IMR-90 (cell line): ENCODE data around the gene NRM. TPM values are rescaled to one million over a fixed set of nuclear protein-coding genes. Genes with fewer than 3 reads are reported as not detected.
A peak's percentile ranks its signal among the peaks of the same experiment; 100 is the strongest.

Source experiments
- ATAC-seq: fragments of 200-7000 bp; cut with Tn5 transposase; 2 replicates; pipeline ENCODE4 v1.9.1; 2020; ENCODE audit warnings: low read depth, mild to moderate bottlenecking, moderate library complexity
- BruUV-seq: library from RNA; stranded (reverse); fragments of 400-500 nt; replicated peaks from 2 replicates; lab custom pipeline; 2021; lab: Mats Ljungman, UMichigan
- CTCF ChIA-PET: fragments of 300-600 bp; formaldehyde crosslinking; extraction: SDS; loops from one replicate; lab custom pipeline; 2021; ENCODE audit warnings: antibody characterized with exemption; lab: Yijun Ruan, JAX
- POLR2A ChIA-PET: fragments of 300-600 bp; sonication (Branson Sonifier 250); formaldehyde crosslinking; loops from one replicate; lab custom pipeline; 2022; ENCODE audit warnings: antibody characterized with exemption; ENCODE audit not compliant: unreplicated experiment; lab: Charles Lee
- DNase-seq: peaks from one replicate; pipeline ENCODE4 v3.0.0; 2013
- H2AFZ ChIP-seq: replicated peaks from 2 replicates; pipeline ENCODE3; 2013; ENCODE audit warnings: low read length, mild to moderate bottlenecking; ENCODE audit not compliant: poor library complexity
- H2AK5ac ChIP-seq: 2 replicates; pipeline ENCODE4 v1.6.1; 2013; ENCODE audit warnings: low read depth, low read length, inconsistent platforms
- H2AK9ac ChIP-seq: replicated peaks from 2 replicates; pipeline ENCODE3; 2013; ENCODE audit warnings: mild to moderate bottlenecking, low read depth, low read length, moderate library complexity; ENCODE audit not compliant: poor library complexity
- H2BK120ac ChIP-seq: 2 replicates; pipeline ENCODE4 v1.6.1; 2013; ENCODE audit warnings: low read depth, low read length, inconsistent platforms
- H2BK15ac ChIP-seq: 3 replicates; pipeline ENCODE4 v1.6.1; 2013; ENCODE audit warnings: low read depth, low read length, inconsistent platforms
- H2BK20ac ChIP-seq: 2 replicates; pipeline ENCODE4 v1.6.1; 2013; ENCODE audit warnings: low read depth, mild to moderate bottlenecking, inconsistent platforms, low read length, moderate library complexity
- H2BK5ac ChIP-seq: 2 replicates; pipeline ENCODE4 v1.6.1; 2013; ENCODE audit warnings: mild to moderate bottlenecking, low read depth, low read length, inconsistent platforms; ENCODE audit not compliant: poor library complexity, severe bottlenecking
- H3K14ac ChIP-seq: replicated peaks from 2 replicates; pipeline ENCODE4 v1.6.1; 2013; ENCODE audit warnings: low read depth, low read length, inconsistent platforms
- H3K18ac ChIP-seq: 2 replicates; pipeline ENCODE4 v1.6.1; 2013; ENCODE audit warnings: low read depth, low read length, control low read depth
- H3K23ac ChIP-seq: 2 replicates; pipeline ENCODE4 v1.6.1; 2013; ENCODE audit warnings: low read depth, low read length, inconsistent platforms
- H3K27ac ChIP-seq: 2 replicates; pipeline ENCODE4 v1.5.1; 2013; ENCODE audit warnings: mild to moderate bottlenecking, control low read depth, low read length; ENCODE audit not compliant: insufficient read depth
- H3K27me3 ChIP-seq: 2 replicates; pipeline ENCODE4 v1.6.1; 2013; ENCODE audit warnings: low read length; ENCODE audit not compliant: control insufficient read depth, insufficient read depth
- H3K36me3 ChIP-seq: 2 replicates; pipeline ENCODE4 v1.6.1; 2013; ENCODE audit warnings: low read length, mixed read lengths; ENCODE audit not compliant: control insufficient read depth, insufficient read depth
- H3K4ac ChIP-seq: 2 replicates; pipeline ENCODE4 v1.6.1; 2013; ENCODE audit warnings: low read depth, low read length, inconsistent platforms
- H3K4me1 ChIP-seq: 2 replicates; pipeline ENCODE4 v1.6.1; 2013; ENCODE audit warnings: low read length, mixed read lengths; ENCODE audit not compliant: control insufficient read depth, insufficient read depth
- H3K4me2 ChIP-seq: 2 replicates; pipeline ENCODE4 v1.6.1; 2013; ENCODE audit warnings: low read depth, mild to moderate bottlenecking, control low read depth, low read length, moderate library complexity
- H3K4me3 ChIP-seq: 2 replicates; pipeline ENCODE4 v1.5.1; 2013; ENCODE audit warnings: low read depth, mild to moderate bottlenecking, control low read depth, low read length, moderate library complexity; ENCODE audit not compliant: insufficient read depth
- H3K56ac ChIP-seq: 2 replicates; pipeline ENCODE4 v1.6.1; 2013; ENCODE audit warnings: low read length, inconsistent platforms; ENCODE audit not compliant: insufficient read depth; ENCODE audit errors: extremely low read depth
- H3K79me1 ChIP-seq, 2 experiments: 2 replicates each; pipeline ENCODE4 v1.6.1; 2013; ENCODE audit warnings: low read length in 2 of 2, inconsistent platforms in 1 of 2, low read depth in 1 of 2
- H3K9ac ChIP-seq: 2 replicates; pipeline ENCODE4 v1.6.1; 2013; ENCODE audit warnings: low read depth, low read length, control low read depth
- H3K9me1 ChIP-seq: 2 replicates; pipeline ENCODE4 v1.6.1; 2013; ENCODE audit warnings: low read length, inconsistent platforms; ENCODE audit not compliant: insufficient read depth
- H3K9me3 ChIP-seq: 2 replicates; pipeline ENCODE4 v1.6.1; 2013; ENCODE audit warnings: low read length; ENCODE audit not compliant: control insufficient read depth, insufficient read depth
- H4K20me1 ChIP-seq: 2 replicates; pipeline ENCODE4 v1.6.1; 2013; ENCODE audit warnings: low read length, inconsistent platforms; ENCODE audit not compliant: insufficient read depth
- H4K5ac ChIP-seq: 2 replicates; pipeline ENCODE4 v1.6.1; 2013; ENCODE audit warnings: mild to moderate bottlenecking, low read depth, low read length, control low read depth
- H4K8ac ChIP-seq, 2 experiments: 2 replicates each; pipeline ENCODE4 v1.6.1; 2013; ENCODE audit warnings: low read depth in 2 of 2, low read length in 2 of 2, control low read depth in 1 of 2, inconsistent platforms in 1 of 2
- H4K91ac ChIP-seq: 2 replicates; pipeline ENCODE4 v1.6.1; 2013; ENCODE audit warnings: low read depth, low read length, inconsistent platforms; ENCODE audit not compliant: insufficient read depth
- CHD1 ChIP-seq: IDR thresholded peaks from 2 replicates; pipeline ENCODE4 v1.6.1; 2012; ENCODE audit warnings: low read depth, low read length, improper control_type of control experiment
- MAZ ChIP-seq: IDR thresholded peaks from 2 replicates; pipeline ENCODE4 v1.6.1; 2012; ENCODE audit warnings: low read depth, mild to moderate bottlenecking, low read length, improper control_type of control experiment, moderate library complexity, borderline replicate concordance
- RCOR1 ChIP-seq: IDR thresholded peaks from 2 replicates; pipeline ENCODE4 v1.6.1; 2012; ENCODE audit warnings: mild to moderate bottlenecking, low read length, improper control_type of control experiment; ENCODE audit not compliant: insufficient replicate concordance
- SMC3 ChIP-seq: fragments of 150-350 bp; IDR thresholded peaks from 2 replicates; pipeline ENCODE4 v1.6.1; 2016; ENCODE audit warnings: low read depth, mild to moderate bottlenecking, antibody characterized with exemption, low read length, moderate library complexity
- WGBS, 2 experiments: methylation state at CpG; one replicate each; pipeline versions ENCODE4 v1.1.5 to v1.1.7; 2013; ENCODE audit warnings: missing lambda C conversion rate in 2 of 2; ENCODE audit not compliant: insufficient read length in 1 of 2; ENCODE audit errors: extremely low coverage in 2 of 2; 5-methylcytosine and 5-hydroxymethylcytosine counted together
- dilution Hi-C: fragments of 300-500 bp; cut with HindIII; formaldehyde crosslinking; loops from one replicate; pipeline ENCODE4 v1.14.3; 2018; ENCODE audit warnings: low sequenced_read_pairs; ENCODE audit not compliant: unreplicated experiment
- in situ Hi-C: fragments of 300-500 bp; cut with MboI; formaldehyde crosslinking; loops from 3 replicates; pipeline ENCODE4 v1.14.3; 2019; ENCODE audit warnings: low sequenced_read_pairs, inconsistent platforms, mixed read lengths
- intact Hi-C: fragments of 100-400 bp; cut with micrococcal nuclease; formaldehyde crosslinking; loops from 2 replicates; pipeline ENCODE4 v1.10.0; 2022
- polyA plus RNA-seq, 3 experiments: library from polyadenylated mRNA; depleted of rRNA; stranded (reverse); fragments of >200 nt; gene quantifications; 2 replicates each; pipeline ENCODE4 v1.2.3, GENCODE V29; 2012; ENCODE audit warnings: low replicate concordance in 1 of 3
- total RNA-seq: library from RNA; depleted of rRNA; stranded (reverse); fragments of >200 nt; gene quantifications from 2 replicates; pipeline ENCODE4 v1.2.3, GENCODE V29; 2012
- TF ChIP-seq, protein P1 (sequence below): conservative IDR thresholded peaks from 2 replicates; pipeline ENCODE4 v1.5.1; 2012; ENCODE audit warnings: mild to moderate bottlenecking, low read depth, low read length, improper control_type of control experiment

The NRM gene
- total and polyA plus RNA-seq, 2 of the 4 experiments (the other 2 are of a cell fraction) = 2.2 to 27.0 TPM

DNA sequence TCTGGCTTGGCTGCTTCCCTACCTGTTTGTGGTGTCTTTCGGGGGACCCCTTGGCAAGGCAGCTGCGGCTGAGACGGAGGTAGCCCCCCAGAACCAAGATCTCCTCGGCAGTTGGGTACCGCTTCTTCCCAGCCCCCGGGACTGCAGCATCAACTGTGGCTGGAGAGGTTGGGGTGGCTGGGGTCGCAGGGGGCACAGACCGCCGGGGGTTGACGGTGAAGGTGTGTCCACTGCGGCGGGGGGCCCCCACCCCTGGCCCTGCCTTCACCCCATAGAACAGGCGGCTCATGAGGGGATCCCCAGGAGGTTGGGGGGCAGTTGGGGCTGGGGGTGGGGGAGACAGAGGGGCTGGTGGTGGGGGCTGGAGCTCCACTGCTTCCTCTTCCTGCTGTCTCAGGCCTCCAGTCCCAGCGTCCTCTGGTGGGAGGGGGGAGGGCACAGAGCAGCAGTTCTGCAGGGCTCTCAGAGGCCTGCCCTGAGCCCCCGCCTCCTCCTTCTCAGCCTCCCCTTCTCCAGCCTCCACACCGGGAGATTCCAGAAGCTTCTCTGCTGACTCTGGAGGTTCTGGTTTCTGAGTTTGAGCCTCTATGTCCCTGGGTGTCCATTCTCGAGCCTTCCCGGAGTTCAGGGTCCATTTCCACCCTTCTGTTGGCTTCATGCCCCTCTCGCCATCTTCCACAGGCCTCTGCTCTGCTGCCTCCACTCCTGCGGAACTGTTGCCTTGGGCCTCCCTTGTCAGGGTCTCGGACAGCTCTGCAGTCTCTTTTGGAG, 6.2 kb downstream of the NRM start:
- dilution Hi-C loops = no loop called here
- Histone ChIP-seq H4K5ac (peak overlapping the region; percentile 73), H3K9me3 (no peaks in the 10 kb centered on the region), H3K9me1 (peaks cover 8% of the 10 kb centered on the region), H3K27me3 (no peaks in the 10 kb centered on the region), H3K56ac (peak overlapping the region; percentile 100), H3K4me3 (peak overlapping the region; percentile 97), H2AK9ac (peak overlapping the region; percentile 100), H3K23ac (peak overlapping the region; percentile 100), H4K91ac (peak overlapping the region; percentile 99), H3K4me2 (peak overlapping the region; percentile 96), H2BK5ac (peak overlapping the region; percentile 98), H2BK20ac (0 out of 2 replicates have a peak overlapping the region, but pooled peaks have one; percentile 32), H3K4ac (peak overlapping the region; percentile 100), H3K14ac (peak overlapping the region; percentile 100), H3K9ac (peak overlapping the region; percentile 100), H3K18ac (peak overlapping the region; percentile 92), H3K79me1 (peaks cover 16 to 40% of the 10 kb centered on the region in 2 experiments; a peak in 3 of 4 replicates), H3K4me1 (peaks cover 24% of the 10 kb centered on the region), H4K20me1 (peaks cover 63% of the 10 kb centered on the region), H2BK120ac (peak overlapping the region; percentile 88), H4K8ac (peak overlapping the region; percentile 90 to 96), H2AFZ (no peak overlapping the region), H3K36me3 (peaks cover 40% of the 10 kb centered on the region), H2AK5ac (peak overlapping the region; percentile 100), H2BK15ac (peak overlapping the region; percentile 96; the same call in 2 of the 3 replicates), H3K27ac (peak overlapping the region; percentile 100)
- intact Hi-C loops = loop anchor here (5.0 kb wide), 1 partner anchor 403 kb away; no protein-coding TSS in a partner anchor
- ATAC-seq (no peak), DNase-seq (peak; percentile 44)
- in situ Hi-C loops = loop anchor here (5.0 kb wide), 1 partner anchor 38 kb away; the partner anchor contains the start of gene TUBB
- no peak for TF ChIP-seq CHD1
- no peak for TF ChIP-seq SMC3
- TF ChIP-seq MAZ = peak; percentile 51; the same call in 1 of the 2 replicates
- TF ChIP-seq RCOR1 = no peak
- TF ChIP-seq, protein P1, sequence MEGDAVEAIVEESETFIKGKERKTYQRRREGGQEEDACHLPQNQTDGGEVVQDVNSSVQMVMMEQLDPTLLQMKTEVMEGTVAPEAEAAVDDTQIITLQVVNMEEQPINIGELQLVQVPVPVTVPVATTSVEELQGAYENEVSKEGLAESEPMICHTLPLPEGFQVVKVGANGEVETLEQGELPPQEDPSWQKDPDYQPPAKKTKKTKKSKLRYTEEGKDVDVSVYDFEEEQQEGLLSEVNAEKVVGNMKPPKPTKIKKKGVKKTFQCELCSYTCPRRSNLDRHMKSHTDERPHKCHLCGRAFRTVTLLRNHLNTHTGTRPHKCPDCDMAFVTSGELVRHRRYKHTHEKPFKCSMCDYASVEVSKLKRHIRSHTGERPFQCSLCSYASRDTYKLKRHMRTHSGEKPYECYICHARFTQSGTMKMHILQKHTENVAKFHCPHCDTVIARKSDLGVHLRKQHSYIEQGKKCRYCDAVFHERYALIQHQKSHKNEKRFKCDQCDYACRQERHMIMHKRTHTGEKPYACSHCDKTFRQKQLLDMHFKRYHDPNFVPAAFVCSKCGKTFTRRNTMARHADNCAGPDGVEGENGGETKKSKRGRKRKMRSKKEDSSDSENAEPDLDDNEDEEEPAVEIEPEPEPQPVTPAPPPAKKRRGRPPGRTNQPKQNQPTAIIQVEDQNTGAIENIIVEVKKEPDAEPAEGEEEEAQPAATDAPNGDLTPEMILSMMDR = no peak
- POLR2A ChIA-PET = interaction anchor here (0.7 kb wide), 1 partner anchor 70 kb away, joined by 6 read pairs; no protein-coding TSS in a partner anchor
- CTCF ChIA-PET = no interaction called here
- 55% methylated on average over 6 of the region's 21 CpGs; no CpG with 5 or more reads in 1 of the 2 experiments for WGBS, 2 experiments
- BruUV-seq = no TSS peak
